OCI-LY1 (cell line): Measurements from ENCODE around the gene POLRMT.

ENCODE experiments used
- EZH2 ChIP-seq: fragments of 200-600 bp; sonication (generic), shearing (Covaris generic); IDR thresholded peaks from 2 replicates; pipeline ENCODE4 v1.8.0; 2017; ENCODE audit warnings: borderline replicate concordance, mixed run types, mild to moderate bottlenecking, antibody characterized with exemption, low read length, moderate library complexity, mixed read lengths
- TF ChIP-seq, protein P1 (sequence below): fragments of 200-600 bp; sonication (generic), shearing (Covaris generic); IDR thresholded peaks from 2 replicates; pipeline ENCODE4 v1.5.1; 2017; ENCODE audit warnings: mild to moderate bottlenecking, antibody characterized with exemption, low read length, moderate library complexity, mixed read lengths

DNA sequence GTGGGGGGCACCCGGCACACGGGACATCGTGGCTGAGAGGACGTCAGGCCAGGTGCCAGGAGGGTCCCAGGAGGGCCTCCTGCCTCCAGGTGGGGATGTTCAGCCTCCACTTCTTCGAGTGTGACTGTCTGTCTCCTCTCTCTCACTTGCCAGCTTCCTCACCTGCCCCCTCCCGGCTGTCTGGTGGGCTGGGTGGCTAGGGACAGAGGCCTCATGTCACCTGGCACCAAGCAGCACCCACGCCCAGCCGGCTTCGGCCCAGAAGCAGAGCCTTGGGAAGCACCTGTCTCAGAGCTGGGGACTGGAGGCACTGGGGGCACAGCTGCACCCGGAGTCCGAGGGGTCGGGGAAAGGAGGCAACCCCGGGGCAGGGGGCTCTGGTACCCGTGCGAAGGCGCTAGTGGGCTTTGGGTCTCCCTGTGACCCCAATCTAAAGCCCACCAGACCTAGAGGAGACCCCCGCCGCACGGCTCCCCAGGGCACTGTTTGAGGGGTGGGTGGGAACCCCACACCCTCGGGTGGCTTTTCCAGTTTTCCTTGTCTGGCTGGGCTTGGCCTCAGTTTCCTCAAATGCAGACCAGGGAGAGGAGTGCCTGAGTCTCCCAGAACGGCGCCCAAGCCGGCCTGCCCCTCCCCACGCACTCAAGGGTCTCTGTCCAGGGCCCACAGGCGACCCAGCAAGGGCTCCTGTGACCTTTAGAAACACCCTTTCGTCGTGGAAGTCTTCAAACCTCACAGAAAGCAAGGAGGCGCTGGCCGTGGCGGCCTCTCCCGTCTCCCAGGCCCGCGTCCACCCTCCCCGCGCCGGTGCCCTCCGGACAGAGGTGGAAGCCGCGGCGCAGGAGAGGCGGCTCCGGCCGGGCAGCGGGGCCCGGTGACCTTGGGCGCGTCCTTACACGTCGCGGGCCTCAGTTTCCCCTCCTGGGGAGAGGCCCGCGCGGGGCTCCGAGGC is 44.3 kb downstream of the POLRMT start:
- TF ChIP-seq, protein P1, sequence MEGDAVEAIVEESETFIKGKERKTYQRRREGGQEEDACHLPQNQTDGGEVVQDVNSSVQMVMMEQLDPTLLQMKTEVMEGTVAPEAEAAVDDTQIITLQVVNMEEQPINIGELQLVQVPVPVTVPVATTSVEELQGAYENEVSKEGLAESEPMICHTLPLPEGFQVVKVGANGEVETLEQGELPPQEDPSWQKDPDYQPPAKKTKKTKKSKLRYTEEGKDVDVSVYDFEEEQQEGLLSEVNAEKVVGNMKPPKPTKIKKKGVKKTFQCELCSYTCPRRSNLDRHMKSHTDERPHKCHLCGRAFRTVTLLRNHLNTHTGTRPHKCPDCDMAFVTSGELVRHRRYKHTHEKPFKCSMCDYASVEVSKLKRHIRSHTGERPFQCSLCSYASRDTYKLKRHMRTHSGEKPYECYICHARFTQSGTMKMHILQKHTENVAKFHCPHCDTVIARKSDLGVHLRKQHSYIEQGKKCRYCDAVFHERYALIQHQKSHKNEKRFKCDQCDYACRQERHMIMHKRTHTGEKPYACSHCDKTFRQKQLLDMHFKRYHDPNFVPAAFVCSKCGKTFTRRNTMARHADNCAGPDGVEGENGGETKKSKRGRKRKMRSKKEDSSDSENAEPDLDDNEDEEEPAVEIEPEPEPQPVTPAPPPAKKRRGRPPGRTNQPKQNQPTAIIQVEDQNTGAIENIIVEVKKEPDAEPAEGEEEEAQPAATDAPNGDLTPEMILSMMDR: no peak; the same call in 1 of the 2 replicates
- no peak for TF ChIP-seq EZH2
